Measurements from ENCODE around the gene STT3B. TPM values are rescaled to one million over a fixed set of nuclear protein-coding genes. Genes with fewer than 3 reads are reported as not detected.
A peak's percentile ranks its signal among the peaks of the same experiment; 100 is the strongest.
"Not testable (repeated sequence)": the region's sequence is repeated elsewhere in the genome, so short reads cannot be mapped to it uniquely, and the experiment has no call there.

Gene STT3B
- total and polyA plus RNA-seq, 12 donors, result 37.7 to 113 (median 92.3) TPM

GRCh38 chr3:31596176-31596575 lies 63.5 kb downstream of the STT3B start:
- DNase-seq, result no peak
- no peaks in the 10 kb centered on the region for H3K27me3 ChIP-seq
- no peak for TF ChIP-seq CTCF (IDR thresholded peaks at IDR 0.05)
- WGBS, 2 donors, result 71 to 79% methylated on average over 1 of the region's 1 CpG
- no peak overlapping the region for H3K27ac ChIP-seq
- peaks cover 0 to 27% (median 0%) of the 10 kb centered on the region in 11 donors for H3K9me3 ChIP-seq
- peaks cover 0 to 11% (median 0%) of the 10 kb centered on the region in 9 donors for H3K4me1 ChIP-seq
- intact Hi-C loops (cut with DNase I), result no loop called here
- peak in 2 of 8 donors; percentile 22 to 39 for ATAC-seq
- peaks cover 0 to 66% (median 0%) of the 10 kb centered on the region in 9 donors for H3K36me3 ChIP-seq
- H3K4me3 ChIP-seq, result no peak overlapping the region

- no peak for TF ChIP-seq CTCF (IDR thresholded peaks at IDR 0.05)
- intact Hi-C loops (cut with DNase I), result loop anchor here in 1 of 10 donors (10.0 kb wide), 1 partner anchor 46 kb away; no protein-coding TSS in a partner anchor
- ATAC-seq (no peak), DNase-seq (no peak)
- WGBS, 2 donors, result 96 to 97% methylated on average over 3 of the region's 3 CpGs
- Histone ChIP-seq H3K9me3 (peaks cover 0 to 4% (median 0%) of the 10 kb centered on the region in 11 donors), H3K36me3 (peaks cover 0 to 58% (median 4%) of the 10 kb centered on the region in 9 donors), H3K27ac (no peak overlapping the region), H3K4me3 (no peak overlapping the region), H3K4me1 (peaks cover 0 to 11% (median 0%) of the 10 kb centered on the region in 9 donors), H3K27me3 (no peaks in the 10 kb centered on the region)
Measured at GRCh38 chr3:31600431-31600830, 67.7 kb downstream of the STT3B start.

GRCh38 chr3:31605333-31605732 lies 72.6 kb downstream of the STT3B start:
- 100% methylated on average over 1 of the region's 1 CpG for WGBS, 2 donors
- not testable (repeated sequence) for ATAC-seq, H3K4me3 ChIP-seq, DNase-seq, H3K27ac ChIP-seq, H3K27me3 ChIP-seq, H3K4me1 ChIP-seq
- H3K36me3 ChIP-seq, result peaks cover 0 to 43% (median 4%) of the 10 kb centered on the region in 9 donors
- H3K9me3 ChIP-seq, result peaks cover 0 to 23% (median 8%) of the 10 kb centered on the region in 11 donors
- intact Hi-C loops (cut with DNase I), result loop anchor here in 3 of 10 donors (5.0 to 10.0 kb wide), 2 partner anchors 51 to 162 kb away; no protein-coding TSS in a partner anchor

GRCh38 chr3:31606453-31606852 lies 73.7 kb downstream of the STT3B start:
- ATAC-seq, result no peak
- intact Hi-C loops (cut with DNase I), result loop anchor here in 3 of 10 donors (5.0 to 10.0 kb wide), 2 partner anchors 52 to 161 kb away; no protein-coding TSS in a partner anchor
- WGBS, 2 donors, result 98% methylated on average over 4 of the region's 4 CpGs
- peaks cover 0 to 23% (median 8%) of the 10 kb centered on the region in 11 donors for H3K9me3 ChIP-seq
- H3K4me1 ChIP-seq, result no peaks in the 10 kb centered on the region
- H3K27ac ChIP-seq, result no peak overlapping the region
- DNase-seq, result no peak
- no peak for TF ChIP-seq CTCF (IDR thresholded peaks at IDR 0.05)
- H3K36me3 ChIP-seq, result peaks cover 0 to 32% (median 2%) of the 10 kb centered on the region in 9 donors
- H3K4me3 ChIP-seq, result no peak overlapping the region
- no peaks in the 10 kb centered on the region for H3K27me3 ChIP-seq

GRCh38 chr3:31610700-31611275 lies 78.1 kb downstream of the STT3B start:
- peak; percentile 23 to 72 (median 59) for TF ChIP-seq CTCF (IDR thresholded peaks at IDR 0.05)
- peaks cover 0 to 15% (median 0%) of the 10 kb centered on the region in 9 donors for H3K36me3 ChIP-seq
- H3K4me1 ChIP-seq, result peaks cover 0 to 3% (median 0%) of the 10 kb centered on the region in 9 donors
- H3K27ac ChIP-seq, result no peak overlapping the region
- peak in 1 of 2 donors; percentile 26 for DNase-seq
- no peaks in the 10 kb centered on the region for H3K27me3 ChIP-seq
- peak in 1 of 8 donors; percentile 24 for ATAC-seq
- H3K9me3 ChIP-seq, result peaks cover 0 to 16% (median 8%) of the 10 kb centered on the region in 11 donors
- intact Hi-C loops (cut with DNase I), result loop anchor here in 8 of 10 donors (5.0 to 10.0 kb wide), 5 partner anchors 63 to 534 kb away; no protein-coding TSS in a partner anchor
- no peak overlapping the region for H3K4me3 ChIP-seq
- WGBS, 2 donors, result 91 to 92% methylated on average over 1 of the region's 1 CpG
